K562 (cell line): ENCODE data around the gene BLM. TPM values are rescaled to one million over a fixed set of nuclear protein-coding genes. Genes with fewer than 3 reads are reported as not detected.

ENCODE experiments used
- ATF4 ChIP-seq: fragments of 450-650 bp; formaldehyde crosslinking; IDR thresholded peaks from 2 replicates; pipeline ENCODE4 v1.4.0; 2022; ENCODE audit warnings: mild to moderate bottlenecking, moderate library complexity
- BRF2 ChIP-seq: IDR thresholded peaks from 3 replicates; pipeline ENCODE4 v1.6.1; 2011; ENCODE audit warnings: borderline replicate concordance, mild to moderate bottlenecking; ENCODE audit not compliant: insufficient read length, insufficient read depth
- C11orf30 ChIP-seq: fragments of 450-650 bp; IDR thresholded peaks from 2 replicates; pipeline ENCODE4 v1.6.1; 2016; ENCODE audit warnings: low read depth, mild to moderate bottlenecking
- CC2D1A ChIP-seq: fragments of 450-650 bp; IDR thresholded peaks from 2 replicates; pipeline ENCODE4 v1.6.1; 2017; ENCODE audit warnings: mild to moderate bottlenecking
- DPF2 ChIP-seq: fragments of 450-650 bp; IDR thresholded peaks from 2 replicates; pipeline ENCODE4 v1.6.1; 2016
- ELK3 ChIP-seq: fragments of 450-650 bp; formaldehyde crosslinking; IDR thresholded peaks from 2 replicates; pipeline ENCODE4 v1.4.0; 2020; ENCODE audit warnings: mild to moderate bottlenecking
- HDAC2 ChIP-seq: fragments of 450-650 bp; IDR thresholded peaks from 2 replicates; pipeline ENCODE4 v1.6.1; 2016; ENCODE audit warnings: mild to moderate bottlenecking
- HOMEZ ChIP-seq: fragments of 250-450 bp; sonication (Bioruptor Pico); IDR thresholded peaks from 2 replicates; pipeline ENCODE4 v1.4.0; 2020; ENCODE audit warnings: mild to moderate bottlenecking, moderate library complexity
- MTA1 ChIP-seq: fragments of 450-650 bp; IDR thresholded peaks from 2 replicates; pipeline ENCODE4 v1.6.1; 2017; ENCODE audit warnings: borderline replicate concordance
- PHF8 ChIP-seq: fragments of 200-600 bp; sonication (generic); IDR thresholded peaks from 2 replicates; pipeline ENCODE4 v1.6.1; 2012; ENCODE audit warnings: mixed run types, mild to moderate bottlenecking, inconsistent platforms, low read length, moderate library complexity, borderline replicate concordance
- PYGO2 ChIP-seq: fragments of 450-650 bp; IDR thresholded peaks from 2 replicates; pipeline ENCODE4 v1.6.1; 2016; ENCODE audit warnings: mild to moderate bottlenecking, missing genetic modification characterization, moderate library complexity, missing compliant biosample characterization
- RBM22 ChIP-seq: fragments of 200-400 bp; formaldehyde crosslinking; IDR thresholded peaks from 2 replicates; pipeline ENCODE4 v1.6.1; 2018; ENCODE audit warnings: low read length, low read depth; ENCODE audit not compliant: poor library complexity, severe bottlenecking
- SMAD4 ChIP-seq: fragments of 250-450 bp; sonication (Bioruptor Pico); conservative IDR thresholded peaks from 2 replicates; pipeline ENCODE4 v1.8.0; 2021; ENCODE audit warnings: inconsistent platforms, mild to moderate bottlenecking, moderate library complexity
- SMARCA4 ChIP-seq: fragments of 450-650 bp; IDR thresholded peaks from 2 replicates; pipeline ENCODE4 v1.6.1; 2016
- THRA ChIP-seq: fragments of 450-650 bp; IDR thresholded peaks from 2 replicates; pipeline ENCODE4 v1.6.1; 2017; ENCODE audit warnings: mild to moderate bottlenecking, moderate library complexity
- ZBTB26 ChIP-seq: fragments of 450-650 bp; formaldehyde crosslinking; IDR thresholded peaks from 2 replicates; pipeline ENCODE4 v1.4.0; 2022; ENCODE audit warnings: missing genetic modification characterization
- ZNF277 ChIP-seq: fragments of 250-450 bp; sonication (Bioruptor Pico); IDR thresholded peaks from 2 replicates; pipeline ENCODE4 v1.8.0; 2022; ENCODE audit warnings: inconsistent platforms, mild to moderate bottlenecking, moderate library complexity, borderline replicate concordance
- ZNF324 ChIP-seq: fragments of 250-450 bp; sonication (Bioruptor Pico); IDR thresholded peaks from 2 replicates; pipeline ENCODE4 v1.4.0; 2020; ENCODE audit warnings: mild to moderate bottlenecking
- ZNF511 ChIP-seq: sonication (generic); formaldehyde crosslinking; IDR thresholded peaks from 2 replicates; pipeline ENCODE4 v1.8.0; 2022; ENCODE audit warnings: mild to moderate bottlenecking, missing genetic modification reagents
- ZNF644 ChIP-seq: fragments of 200-800 bp; sonication (Bioruptor generic); IDR thresholded peaks from 2 replicates; pipeline ENCODE4 v1.6.1; 2016; ENCODE audit warnings: low read depth, missing genetic modification characterization, missing compliant biosample characterization
- polyA plus RNA-seq, 8 experiments: library from polyadenylated mRNA; depleted of rRNA in 4 of 8; stranded (reverse) in 5 of 8; unstranded in 3 of 8; fragments of >200 nt; fragmentation: Nextera tagmentation in 2 of 8; fragmentation: Illumina TruSeq in 1 of 8; extraction: Ambion mirVana in 2 of 8; extraction: Trizol in 1 of 8; gene quantifications; 2 replicates each; pipeline versions ENCODE4 v1.2.1 to v1.2.3, GENCODE V29; 2011 to 2014; ENCODE audit warnings: inconsistent platforms in 1 of 8, missing spikeins in 1 of 8
- total RNA-seq, 7 experiments: library from RNA; depleted of rRNA in 6 of 7; stranded (reverse); fragments of >200 nt in 6 of 7; fragmentation: Illumina TruSeq in 2 of 7; extraction: Trizol in 2 of 7; gene quantifications; 2 replicates each; pipeline versions ENCODE4 v1.2.1 to v1.2.3, GENCODE V29; 2011 to 2021; ENCODE audit warnings: low replicate concordance in 1 of 7

The BLM gene
- total and polyA plus RNA-seq, 9 of the 15 experiments (the other 6 are each of a cell fraction or from before 2014, with no cell fraction given): 21.0 to 56.0 (median 43.9) TPM

GRCh38 chr15:90840954-90841353 is 123.8 kb downstream of the BLM start (continued):
- TF ChIP-seq BRF2: no peak
- TF ChIP-seq ZBTB26 (CRISPR knock-in tag): no peak
- peak; percentile 92; the same call in 1 of the 2 replicates for TF ChIP-seq ZNF644
- peak; percentile 94 for TF ChIP-seq C11orf30
- no peak for TF ChIP-seq ZNF324
- peak; percentile 41; the same call in 1 of the 2 replicates for TF ChIP-seq ATF4 (CRISPR knock-in tag)
- peak; percentile 99 for TF ChIP-seq DPF2
- no peak for TF ChIP-seq ZNF511 (CRISPR knock-in tag)
- TF ChIP-seq ZNF277: no peak
- TF ChIP-seq PHF8: no peak
- TF ChIP-seq PYGO2 (tag): peak; percentile 79
- 0 out of 2 replicates have a peak, but pooled peaks have one; percentile 51 for TF ChIP-seq CC2D1A
- TF ChIP-seq HOMEZ: no peak
- peak; percentile 88 for TF ChIP-seq HDAC2
- TF ChIP-seq ELK3 (CRISPR knock-in tag): no peak
- peak; percentile 88 for TF ChIP-seq SMAD4
- no peak for TF ChIP-seq RBM22
- TF ChIP-seq THRA: no peak
- peak; percentile 99 for TF ChIP-seq SMARCA4
- no peak; the same call in 1 of the 2 replicates for TF ChIP-seq MTA1
